LHCN-M2 (cell line): ENCODE data around the gene MYNN. TPM values are rescaled to one million over a fixed set of nuclear protein-coding genes. Genes with fewer than 3 reads are reported as not detected.

Source experiments
- DNase-seq: peaks from one replicate; pipeline ENCODE4 v3.0.0-alpha.2; 2012; ENCODE audit warnings: low read depth
- total RNA-seq: library from RNA; depleted of rRNA; stranded (reverse); fragments of >200 nt; gene quantifications from 2 replicates; pipeline ENCODE4 v1.2.3, GENCODE V29; 2014

Gene MYNN
- total RNA-seq, 1 experiment from 2014 or later, result 13.9 TPM

DNA sequence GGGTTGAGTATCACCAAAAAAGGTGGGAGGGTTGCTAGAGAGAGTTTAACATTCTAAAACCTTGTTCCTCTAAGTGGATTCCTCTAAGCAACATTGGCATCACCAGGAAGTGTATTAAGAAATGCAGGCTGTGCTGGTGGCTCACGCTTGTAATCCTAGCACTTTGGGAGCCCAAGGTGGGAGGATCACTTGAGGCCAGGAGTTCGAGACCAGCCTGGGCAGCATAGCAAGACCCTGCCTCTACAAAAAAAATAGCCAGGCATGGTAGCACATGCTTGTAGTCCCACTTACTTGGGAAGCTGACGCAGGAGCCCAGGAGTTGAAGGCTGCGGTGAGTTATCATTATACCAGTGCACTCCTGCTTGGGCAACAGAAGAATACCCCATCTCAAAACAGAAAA is 4.6 kb downstream of the MYNN start:
- no peak for DNase-seq

DNA sequence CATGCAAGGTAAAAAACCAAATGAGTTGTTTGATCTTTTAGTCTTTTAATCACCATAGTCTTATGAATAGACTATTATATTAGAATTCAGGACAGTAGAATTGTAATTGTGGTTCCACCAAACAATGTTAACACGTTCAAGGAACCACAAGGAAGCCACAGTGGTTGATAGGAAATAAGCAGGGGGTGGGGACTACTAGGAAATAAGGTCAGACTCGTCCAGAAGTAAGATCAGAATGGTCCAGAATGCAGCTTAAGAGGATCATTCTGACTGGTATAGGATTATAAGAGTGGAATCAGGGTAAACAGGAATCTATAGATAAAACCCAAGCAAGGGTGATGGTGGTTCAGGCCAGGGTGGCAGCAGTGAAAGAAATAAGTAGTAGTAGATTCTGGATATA is 7.5 kb downstream of the MYNN start:
- DNase-seq, result no peak

DNA sequence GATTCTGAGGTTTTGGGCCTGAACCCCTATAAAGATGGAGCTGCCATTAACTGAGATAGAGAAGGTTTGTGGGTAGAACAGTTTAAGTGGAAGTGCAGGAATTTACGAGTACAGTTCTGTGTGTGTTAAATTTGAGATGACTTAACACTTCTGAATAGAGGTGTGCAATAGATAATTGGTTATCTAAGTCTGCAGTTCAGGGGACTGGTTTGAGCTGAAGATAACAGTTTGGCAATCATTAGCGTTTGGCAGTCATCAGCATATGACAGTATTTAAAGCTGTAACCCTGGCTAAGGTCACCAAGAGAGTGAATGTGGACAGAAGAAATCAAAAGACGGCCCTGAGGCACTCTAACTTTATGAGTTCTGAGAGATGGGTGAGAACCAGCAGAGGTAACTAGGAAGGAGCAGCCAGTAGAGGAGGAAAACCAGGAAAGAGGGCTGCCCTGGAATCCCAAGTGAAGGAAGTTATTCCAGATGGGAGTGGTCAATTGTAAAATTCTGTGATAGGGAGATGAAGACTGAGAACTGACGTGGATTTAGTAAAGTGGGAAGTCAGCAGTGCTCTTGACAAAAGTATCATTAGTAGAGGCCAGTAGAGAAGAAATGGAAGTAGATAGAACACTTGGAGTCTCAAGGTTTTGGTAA is 8.1 kb downstream of the MYNN start:
- no peak for DNase-seq

DNA sequence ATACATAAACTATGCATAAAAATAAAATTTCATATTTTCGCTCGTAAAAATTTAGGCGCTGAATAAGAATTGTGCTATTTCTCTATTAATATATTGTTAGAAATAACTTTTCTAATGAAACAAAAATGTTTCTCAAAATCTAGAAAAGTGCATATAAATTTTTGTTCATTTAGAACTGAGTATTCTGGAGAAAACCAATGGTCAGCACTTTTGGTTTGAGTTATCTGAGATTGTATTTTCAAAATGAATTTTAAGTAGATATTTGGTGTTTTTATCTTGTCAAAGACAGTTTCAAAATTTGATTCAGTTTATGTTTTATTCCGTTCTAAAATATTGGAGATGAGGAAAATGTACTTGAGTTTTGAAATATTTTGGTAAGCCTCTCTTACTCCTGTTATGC is 13.9 kb downstream of the MYNN start:
- no peak for DNase-seq

DNA sequence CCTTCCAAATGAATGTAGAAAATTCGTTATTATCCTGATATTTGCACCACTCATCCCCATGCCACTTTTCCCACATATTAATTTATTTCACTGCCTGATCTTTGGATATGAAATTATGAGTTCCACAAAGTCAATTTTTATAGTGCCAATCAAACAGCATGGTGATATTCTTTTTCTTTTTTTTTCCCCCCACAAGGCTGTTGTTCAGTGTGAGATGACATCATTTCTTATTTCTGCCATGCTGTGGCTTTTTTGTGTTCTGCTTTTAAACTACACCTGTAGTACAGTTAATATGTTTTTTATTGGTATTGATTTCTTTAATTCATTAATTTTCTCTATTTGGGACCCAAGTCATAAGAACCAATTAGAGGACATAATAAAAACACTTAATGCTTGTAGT is 14.6 kb downstream of the MYNN start:
- DNase-seq, result no peak

DNA sequence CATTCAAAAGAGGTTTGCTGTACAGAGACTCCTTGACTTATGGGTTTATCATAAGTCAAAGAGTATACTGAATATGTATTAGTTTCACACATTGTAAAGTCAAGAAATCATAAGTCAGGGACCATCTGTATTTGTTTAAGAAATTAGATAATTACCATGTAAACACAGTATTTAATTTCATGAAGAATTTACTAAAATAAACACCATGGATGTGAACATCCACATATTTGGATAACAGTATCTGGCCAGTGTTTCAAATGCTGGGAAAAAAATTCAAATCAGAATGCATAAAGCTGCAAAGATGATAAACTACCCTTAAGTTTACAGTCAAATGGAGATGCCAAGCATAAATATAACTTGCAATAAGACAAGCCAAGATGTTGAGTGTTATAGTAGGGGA is 17.0 kb downstream of the MYNN start:
- DNase-seq, result no peak

DNA sequence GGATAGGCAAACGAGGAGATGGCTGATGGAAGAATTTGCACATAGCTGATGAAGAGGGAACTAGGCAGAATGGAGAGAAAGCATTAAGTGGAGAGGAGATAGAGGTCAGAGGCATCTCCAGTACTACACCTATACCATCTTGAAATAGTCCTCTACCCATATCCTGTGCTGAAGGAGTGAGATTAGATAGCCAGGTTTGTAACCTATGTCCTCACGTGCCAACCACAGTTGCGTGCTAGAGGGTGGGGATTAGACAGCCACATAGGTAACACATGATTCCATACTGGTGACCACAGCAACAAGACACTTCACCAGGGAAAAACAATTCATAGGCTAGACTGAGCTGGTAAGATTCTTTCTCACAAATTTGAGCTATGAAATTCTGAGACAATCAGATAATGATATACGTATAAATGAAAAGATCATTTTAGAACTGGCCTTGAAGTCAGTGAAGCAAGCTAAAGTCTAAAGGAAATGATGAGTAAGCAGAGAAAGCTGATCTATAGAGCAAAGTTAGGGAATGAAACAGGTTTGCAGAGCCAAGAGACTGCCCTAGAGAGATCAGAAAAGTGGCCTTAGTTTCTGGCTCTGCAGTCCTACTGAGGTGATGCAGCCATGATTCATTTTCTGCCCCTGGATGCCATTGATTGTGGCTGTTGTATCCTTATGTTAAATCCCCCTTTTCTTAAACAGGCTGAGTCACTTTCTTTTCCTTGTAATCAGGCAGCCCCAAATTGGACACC is 17.7 kb downstream of the MYNN start:
- no peak for DNase-seq

DNA sequence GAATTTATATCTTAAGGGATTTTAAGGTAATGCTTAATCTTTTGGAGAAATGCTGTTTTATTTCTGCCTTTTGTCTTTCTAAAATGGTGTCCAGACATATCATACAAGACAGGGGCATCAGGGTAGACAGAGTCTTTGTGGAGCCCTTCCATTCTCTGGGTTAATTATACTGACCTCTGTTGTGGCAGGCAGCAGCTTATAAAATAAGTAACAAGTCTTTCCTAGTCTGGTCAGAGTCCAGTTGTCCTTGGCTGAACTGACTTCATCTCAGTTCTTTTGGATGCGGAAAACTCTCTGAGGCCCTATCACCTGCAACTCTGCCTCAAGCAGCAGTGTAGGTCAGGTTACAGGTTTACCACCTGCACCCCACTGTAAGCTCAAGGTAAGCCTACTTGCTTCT is 19.2 kb downstream of the MYNN start:
- DNase-seq, result no peak

DNA sequence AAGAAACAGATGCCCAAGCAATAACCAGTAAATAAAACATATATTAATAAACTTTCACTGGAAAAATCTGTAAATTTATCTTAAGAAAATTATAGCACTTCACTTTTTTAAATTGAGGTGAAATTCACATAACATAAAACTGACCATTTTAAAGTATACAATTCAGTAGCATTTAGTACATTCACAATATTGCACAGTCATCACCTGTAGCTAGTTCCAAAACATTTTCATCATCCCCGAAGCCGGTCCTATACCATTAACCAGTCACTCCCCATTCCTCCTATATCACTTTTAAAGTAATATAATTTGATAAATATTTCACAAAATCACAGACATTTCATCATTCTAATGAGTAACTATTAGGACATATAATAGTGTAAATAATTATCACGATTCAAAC is 31.5 kb downstream of the MYNN start:
- no peak for DNase-seq

DNA sequence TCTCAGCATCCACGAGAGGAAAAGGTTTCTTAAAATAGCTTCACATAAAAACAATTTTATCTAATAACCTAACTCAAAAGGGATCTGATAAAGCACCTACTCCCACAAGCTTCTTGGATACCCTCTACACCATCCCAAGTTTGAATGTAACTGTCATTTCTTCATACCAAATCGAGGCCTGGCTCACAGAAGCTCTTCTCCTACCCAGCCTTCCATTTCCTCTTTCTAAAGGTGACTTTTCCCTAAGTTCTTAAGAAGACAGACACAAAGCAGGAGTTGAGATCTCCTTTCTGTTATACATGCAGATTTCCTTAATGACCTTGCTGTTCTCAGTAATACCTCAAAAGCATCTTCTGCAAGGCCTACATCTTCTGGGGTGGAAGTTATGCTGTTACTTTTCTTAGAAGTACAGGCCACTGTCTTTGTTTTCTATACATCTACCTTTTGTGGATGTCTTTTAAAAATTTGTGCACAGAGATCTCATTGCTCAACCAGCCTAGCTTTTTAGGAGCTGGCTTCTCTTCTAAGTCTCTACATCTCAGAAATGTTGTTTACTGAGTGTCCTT is 36.1 kb downstream of the MYNN start:
- no peak for DNase-seq

DNA sequence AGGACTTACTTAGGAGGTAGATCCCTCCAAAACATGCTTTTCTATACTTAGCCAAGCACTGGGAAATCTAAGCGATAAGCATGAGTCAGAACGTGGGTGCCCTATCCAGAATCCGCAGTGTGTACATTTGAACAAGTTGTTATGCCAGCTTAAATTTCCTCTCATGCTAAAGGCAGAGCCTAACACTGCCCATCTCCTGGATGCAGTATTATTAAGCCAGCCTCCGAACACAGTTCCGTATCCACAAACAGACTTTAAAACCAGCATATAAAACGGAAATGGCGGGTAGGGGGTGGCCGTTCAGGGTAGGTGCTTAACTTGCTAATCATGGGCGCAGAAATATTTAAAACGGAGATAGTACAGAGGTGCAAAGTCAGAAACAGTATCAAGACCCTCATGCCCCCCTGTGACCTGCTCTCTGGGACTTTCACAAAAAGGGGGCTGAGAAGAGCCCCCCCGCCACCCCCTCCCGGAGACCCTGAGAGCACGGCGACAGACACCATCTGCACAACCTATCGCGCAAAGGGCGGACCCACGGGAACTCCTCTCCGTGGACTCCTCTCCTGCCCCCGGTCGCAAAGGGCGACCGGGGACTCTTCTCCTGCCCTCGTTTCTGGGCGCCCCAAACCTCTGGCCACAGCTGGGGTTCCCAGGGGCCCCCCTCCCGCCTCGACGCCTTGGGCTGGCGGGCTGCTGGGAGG is 38.6 kb downstream of the MYNN start:
- DNase-seq, result peak; percentile 68

DNA sequence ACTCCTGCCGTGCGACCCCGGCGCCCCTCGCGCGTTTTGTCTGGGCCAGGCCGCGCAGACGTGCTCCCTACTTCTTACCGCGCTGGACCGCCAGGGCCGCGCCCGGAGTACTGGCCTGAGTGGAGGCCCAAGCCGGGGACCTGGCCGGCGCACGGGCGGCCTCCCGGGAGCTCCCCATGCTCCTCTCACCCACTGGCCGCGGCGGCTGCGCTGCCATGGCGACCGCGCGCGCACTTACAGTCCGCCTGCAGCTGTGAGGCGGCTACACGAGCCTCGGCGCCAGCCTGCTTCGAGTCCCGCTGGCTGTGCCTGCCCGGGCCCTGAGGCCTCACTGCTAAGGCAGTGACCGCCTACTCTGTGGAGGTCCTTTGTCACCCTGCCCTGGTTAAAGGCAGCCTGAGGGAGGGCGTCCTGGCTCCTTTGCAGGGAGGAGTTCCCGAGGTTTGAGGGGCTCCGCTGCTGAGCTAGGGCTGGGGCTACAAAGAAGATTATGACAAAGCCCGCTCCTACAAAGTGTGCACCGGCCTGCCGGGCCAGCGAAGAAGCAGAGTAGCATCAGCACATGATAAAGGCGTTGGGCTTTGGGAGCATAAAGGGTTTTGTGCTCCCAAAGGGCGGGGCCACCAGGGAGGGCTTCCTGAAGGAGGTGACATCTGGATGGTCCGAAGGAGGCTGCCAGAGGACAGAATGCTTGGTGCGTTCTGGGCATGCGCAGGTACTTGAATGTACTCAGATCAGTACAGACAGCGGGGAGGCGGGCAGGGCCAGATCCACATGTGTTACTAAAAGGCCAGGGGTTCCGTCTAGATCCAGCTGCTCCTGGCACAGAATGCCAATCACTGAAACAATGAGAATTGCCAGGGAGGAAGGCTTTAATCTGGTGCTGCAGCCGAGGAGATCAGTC is 39.4 kb downstream of the MYNN start, which contains the start of the genes LRRC34 and LRRIQ4:
Gene LRRC34, minus strand, starts transcription at position 573 of the 904 bp plus-strand sequence. Its CDS starts 356 bp downstream, at position 217.
Gene LRRIQ4, plus strand, starts transcription at position 539 of the 904 bp plus-strand sequence. CDS start 9,052 bp downstream, outside the sequence.
- DNase-seq, result peak; percentile 92

DNA sequence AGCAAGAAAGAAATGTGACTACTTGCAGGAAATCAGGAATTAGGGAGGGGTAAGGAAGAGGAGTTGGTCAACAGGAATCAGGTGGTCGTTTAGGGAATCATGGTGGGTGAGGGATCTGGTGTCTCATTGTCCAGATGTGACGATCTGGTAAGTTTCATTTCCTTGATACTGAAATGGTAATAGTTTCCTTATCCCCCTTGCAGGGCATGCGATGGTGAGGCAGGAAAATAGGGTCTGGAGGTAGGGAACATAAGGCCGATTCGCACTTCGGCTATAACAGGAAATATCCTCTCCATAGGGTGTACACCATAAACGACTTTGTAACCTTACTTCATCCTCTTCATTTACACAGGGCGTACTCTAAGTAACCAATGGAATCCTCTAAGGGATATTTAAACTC is 40.1 kb downstream of the MYNN start:
- no peak for DNase-seq

DNA sequence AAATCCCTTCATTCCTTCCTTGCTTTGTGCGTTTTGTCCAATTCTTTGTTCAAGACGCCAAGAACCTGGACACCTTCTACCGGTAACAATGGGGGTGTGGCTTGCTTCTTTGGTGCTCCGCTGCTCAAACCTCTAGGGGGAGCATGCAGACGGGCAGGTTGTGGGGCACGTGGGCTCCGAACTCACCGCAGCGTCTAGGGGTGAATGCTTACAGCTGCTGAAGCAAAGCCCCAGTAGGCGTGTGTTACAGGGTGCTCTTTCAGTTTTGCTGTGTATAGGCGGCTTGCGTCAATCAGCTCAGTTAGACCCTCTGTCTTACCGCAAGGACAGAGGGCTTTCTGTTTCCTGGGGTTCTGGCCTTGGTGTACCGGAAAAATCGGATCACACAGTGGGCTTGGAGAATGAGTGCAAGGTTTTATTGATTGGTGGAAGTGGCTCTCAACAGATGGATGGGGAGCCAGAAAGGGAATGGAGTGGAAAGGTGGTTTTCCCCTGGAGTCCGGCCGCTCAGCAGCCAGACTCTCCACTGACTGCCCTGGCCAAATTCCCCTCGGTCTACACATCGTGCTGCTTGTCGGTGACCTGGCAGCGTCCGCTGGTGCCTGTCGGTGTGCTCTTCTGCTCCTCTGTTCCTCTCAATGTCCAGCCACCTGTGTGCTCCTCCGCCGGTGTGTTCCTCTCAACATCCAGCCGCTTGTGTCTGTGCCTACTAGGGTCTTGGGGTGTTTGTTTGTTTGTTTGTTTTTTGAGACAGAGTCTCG is 40.7 kb downstream of the MYNN start:
- peak; percentile 18 for DNase-seq

DNA sequence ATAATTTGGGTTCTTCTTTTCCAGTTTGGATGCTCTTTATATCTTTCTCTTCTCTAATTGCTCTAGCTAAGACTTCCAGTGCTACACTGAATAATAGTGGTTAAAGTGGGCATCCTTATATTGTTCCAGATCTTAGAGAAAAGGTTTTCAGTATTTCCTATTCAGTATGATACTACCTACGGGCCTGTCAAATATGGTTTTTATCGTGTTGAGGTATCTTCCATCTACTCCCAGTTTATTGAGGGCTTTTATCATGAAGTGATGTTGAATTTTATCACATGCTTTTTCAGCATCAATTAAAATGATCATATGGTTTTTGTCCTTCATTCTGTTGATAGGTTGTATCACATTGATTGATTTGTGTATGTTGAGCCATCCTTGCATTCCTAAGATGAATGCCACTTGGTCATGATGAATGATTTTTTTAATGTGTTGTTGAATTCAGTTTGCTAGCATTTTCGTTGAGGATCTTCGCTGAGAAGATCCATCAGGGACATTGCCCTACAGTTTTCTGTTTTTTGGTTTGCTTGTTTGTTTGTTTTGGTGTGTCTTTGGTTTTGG is 42.5 kb downstream of the MYNN start:
- DNase-seq, result no peak

DNA sequence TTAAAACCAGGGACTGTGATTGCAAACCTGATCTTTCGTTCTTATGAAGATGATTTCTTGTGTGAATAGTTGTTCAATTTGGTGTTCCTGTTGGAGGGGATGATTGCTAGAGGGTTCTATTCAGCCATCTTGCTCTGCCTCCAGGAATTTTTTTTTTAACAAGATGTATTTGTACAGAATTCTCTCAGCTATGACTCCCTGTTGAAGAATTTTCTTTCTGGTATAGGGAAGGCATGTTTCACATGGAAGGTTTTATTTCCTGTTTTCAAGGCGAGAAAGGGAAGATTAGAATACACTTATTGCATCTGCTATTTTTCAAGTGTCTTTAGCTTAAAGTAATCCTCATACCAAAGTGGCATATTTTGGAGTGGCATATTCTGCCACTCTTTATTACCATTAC is 45.1 kb downstream of the MYNN start:
- peak; percentile 26 for DNase-seq

DNA sequence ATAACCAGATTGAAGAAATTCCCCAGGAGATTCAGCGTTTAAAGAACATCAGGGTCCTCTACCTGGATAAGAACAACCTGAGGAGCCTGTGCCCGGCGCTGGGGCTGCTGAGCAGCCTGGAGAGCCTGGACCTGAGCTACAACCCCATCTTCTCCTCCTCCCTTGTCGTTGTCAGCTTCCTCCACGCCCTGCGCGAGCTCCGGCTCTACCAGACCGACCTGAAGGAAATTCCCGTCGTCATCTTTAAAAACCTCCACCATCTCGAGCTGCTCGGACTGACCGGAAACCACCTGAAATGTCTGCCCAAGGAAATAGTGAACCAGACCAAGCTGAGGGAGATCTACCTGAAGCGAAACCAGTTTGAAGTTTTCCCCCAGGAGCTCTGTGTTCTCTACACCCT is 48.9 kb downstream of the MYNN start:
- no peak for DNase-seq

DNA sequence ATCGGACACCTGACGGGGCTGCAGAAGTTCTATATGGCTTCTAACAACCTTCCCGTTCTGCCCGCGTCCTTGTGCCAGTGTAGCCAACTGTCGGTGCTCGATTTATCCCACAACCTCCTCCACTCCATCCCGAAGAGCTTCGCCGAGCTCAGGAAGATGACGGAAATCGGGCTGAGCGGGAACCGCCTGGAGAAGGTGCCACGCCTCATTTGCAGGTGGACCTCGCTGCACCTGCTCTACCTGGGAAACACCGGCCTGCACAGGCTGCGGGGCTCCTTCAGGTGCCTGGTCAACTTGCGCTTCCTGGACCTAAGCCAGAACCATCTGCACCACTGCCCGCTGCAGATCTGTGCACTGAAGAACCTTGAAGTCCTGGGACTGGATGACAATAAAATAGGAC is 49.3 kb downstream of the MYNN start:
- DNase-seq, result no peak

DNA sequence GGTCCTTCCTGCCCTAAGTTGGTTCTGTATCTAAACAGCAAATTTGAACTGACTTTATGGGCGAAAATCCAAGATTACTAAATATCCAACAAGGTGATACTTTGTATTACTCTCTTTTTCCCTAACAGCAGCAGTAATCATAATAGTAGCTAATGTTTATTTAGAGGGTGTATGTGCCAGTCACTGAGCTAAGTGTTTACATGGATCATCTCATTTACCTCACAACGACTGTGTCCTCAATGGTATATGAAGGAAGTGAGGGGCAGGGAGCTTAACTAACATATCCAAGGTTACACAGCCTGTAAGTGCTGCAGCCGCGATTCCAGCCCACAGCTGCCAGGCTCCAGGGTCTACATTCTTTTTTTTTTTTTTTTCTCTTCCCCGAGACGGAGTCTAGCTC is 49.8 kb downstream of the MYNN start:
- no peak for DNase-seq

DNA sequence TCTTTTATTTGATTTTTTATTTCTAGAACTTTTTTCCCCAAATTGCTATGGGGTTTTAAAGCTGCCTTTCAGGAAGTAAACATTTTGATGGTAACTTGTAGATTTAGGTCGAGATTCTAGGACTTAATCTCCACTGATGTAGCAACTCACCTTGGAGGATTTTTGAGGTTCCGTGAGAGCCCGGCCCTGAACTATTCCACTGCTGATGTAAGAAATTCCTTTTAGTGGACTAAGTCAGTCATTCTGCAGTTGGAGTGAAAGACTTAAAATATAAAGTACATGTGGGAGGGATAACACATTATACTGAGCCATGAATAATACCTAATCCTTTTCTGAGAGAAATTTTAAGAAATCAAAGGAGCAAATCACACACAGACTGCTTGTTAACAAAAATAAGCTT is 52.1 kb downstream of the MYNN start:
- DNase-seq, result no peak
